HEK293 (cell line): ENCODE measurements around the gene PRR5.
"Not testable (repeated sequence)": the region's sequence is repeated elsewhere in the genome, so short reads cannot be mapped to it uniquely, and the experiment has no call there.

ENCODE experiments used
- GLIS1 ChIP-seq: fragments of 450-650 bp; formaldehyde crosslinking; IDR thresholded peaks from 2 replicates; pipeline ENCODE4 v1.5.1; 2016; ENCODE audit warnings: missing biosample characterization, missing genetic modification characterization
- PRDM1 ChIP-seq: fragments of 450-650 bp; formaldehyde crosslinking; IDR thresholded peaks from 2 replicates; pipeline ENCODE4; 2016; ENCODE audit warnings: missing biosample characterization, missing genetic modification characterization
- WT1 ChIP-seq: fragments of 450-650 bp; formaldehyde crosslinking; IDR thresholded peaks from 2 replicates; pipeline ENCODE4 v1.5.1; 2016; ENCODE audit warnings: missing biosample characterization, missing genetic modification characterization
- YY1 ChIP-seq: fragments of 450-650 bp; formaldehyde crosslinking; IDR thresholded peaks from 2 replicates; pipeline ENCODE4 v1.5.1; 2018; ENCODE audit warnings: missing biosample characterization, missing genetic modification characterization
- ZNF24 ChIP-seq: fragments of 450-650 bp; formaldehyde crosslinking; IDR thresholded peaks from 2 replicates; pipeline ENCODE4 v1.5.1; 2016; ENCODE audit warnings: missing biosample characterization, missing genetic modification characterization
- ZNF398 ChIP-seq: fragments of 450-650 bp; formaldehyde crosslinking; IDR thresholded peaks from 2 replicates; pipeline ENCODE4 v1.5.1; 2017; ENCODE audit warnings: missing biosample characterization, missing genetic modification characterization
- ZNF664 ChIP-seq: fragments of 450-650 bp; formaldehyde crosslinking; IDR thresholded peaks from 2 replicates; pipeline ENCODE4 v1.5.1; 2016; ENCODE audit warnings: missing biosample characterization, missing genetic modification characterization
- ZNF776 ChIP-seq: fragments of 450-650 bp; formaldehyde crosslinking; IDR thresholded peaks from 2 replicates; pipeline ENCODE4 v1.5.0; 2017; ENCODE audit warnings: missing biosample characterization, missing genetic modification characterization, borderline replicate concordance
- TF ChIP-seq, protein P1 (sequence below): fragments of 450-650 bp; formaldehyde crosslinking; IDR thresholded peaks from 2 replicates; pipeline ENCODE4 v1.5.1; 2016; ENCODE audit warnings: missing biosample characterization, missing genetic modification characterization
- TF ChIP-seq, protein P2 (sequence below): sonication (generic); formaldehyde crosslinking; IDR thresholded peaks from 2 replicates; pipeline ENCODE4 v1.8.1; 2022; ENCODE audit warnings: mild to moderate bottlenecking, moderate library complexity, missing genetic modification reagents

GRCh38 chr22:44739666-44740065 is 37.7 kb downstream of the PRR5 start:
- not testable (repeated sequence) for TF ChIP-seq ZNF776 (tag by site-specific recombination); ZNF664 (tag by site-specific recombination); PRDM1 (tag by site-specific recombination); YY1 (tag by site-specific recombination); WT1 (tag by site-specific recombination); ZNF398 (tag by site-specific recombination); GLIS1 (tag by site-specific recombination); ZNF24
- TF ChIP-seq, protein P1, sequence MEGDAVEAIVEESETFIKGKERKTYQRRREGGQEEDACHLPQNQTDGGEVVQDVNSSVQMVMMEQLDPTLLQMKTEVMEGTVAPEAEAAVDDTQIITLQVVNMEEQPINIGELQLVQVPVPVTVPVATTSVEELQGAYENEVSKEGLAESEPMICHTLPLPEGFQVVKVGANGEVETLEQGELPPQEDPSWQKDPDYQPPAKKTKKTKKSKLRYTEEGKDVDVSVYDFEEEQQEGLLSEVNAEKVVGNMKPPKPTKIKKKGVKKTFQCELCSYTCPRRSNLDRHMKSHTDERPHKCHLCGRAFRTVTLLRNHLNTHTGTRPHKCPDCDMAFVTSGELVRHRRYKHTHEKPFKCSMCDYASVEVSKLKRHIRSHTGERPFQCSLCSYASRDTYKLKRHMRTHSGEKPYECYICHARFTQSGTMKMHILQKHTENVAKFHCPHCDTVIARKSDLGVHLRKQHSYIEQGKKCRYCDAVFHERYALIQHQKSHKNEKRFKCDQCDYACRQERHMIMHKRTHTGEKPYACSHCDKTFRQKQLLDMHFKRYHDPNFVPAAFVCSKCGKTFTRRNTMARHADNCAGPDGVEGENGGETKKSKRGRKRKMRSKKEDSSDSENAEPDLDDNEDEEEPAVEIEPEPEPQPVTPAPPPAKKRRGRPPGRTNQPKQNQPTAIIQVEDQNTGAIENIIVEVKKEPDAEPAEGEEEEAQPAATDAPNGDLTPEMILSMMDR = not testable (repeated sequence)
- TF ChIP-seq, protein P2, sequence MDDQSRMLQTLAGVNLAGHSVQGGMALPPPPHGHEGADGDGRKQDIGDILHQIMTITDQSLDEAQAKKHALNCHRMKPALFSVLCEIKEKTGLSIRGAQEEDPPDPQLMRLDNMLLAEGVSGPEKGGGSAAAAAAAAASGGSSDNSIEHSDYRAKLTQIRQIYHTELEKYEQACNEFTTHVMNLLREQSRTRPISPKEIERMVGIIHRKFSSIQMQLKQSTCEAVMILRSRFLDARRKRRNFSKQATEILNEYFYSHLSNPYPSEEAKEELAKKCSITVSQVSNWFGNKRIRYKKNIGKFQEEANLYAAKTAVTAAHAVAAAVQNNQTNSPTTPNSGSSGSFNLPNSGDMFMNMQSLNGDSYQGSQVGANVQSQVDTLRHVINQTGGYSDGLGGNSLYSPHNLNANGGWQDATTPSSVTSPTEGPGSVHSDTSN (CRISPR knock-in tag) = not testable (repeated sequence)
